Heart left ventricle (tissue), 16 donors: ENCODE data around the gene EFCC1. TPM values are rescaled to one million over a fixed set of nuclear protein-coding genes. Genes with fewer than 3 reads are reported as not detected.

ENCODE experiments used
- ATAC-seq, 4 donors: fragments of 200-7000 bp; cut with Tn5 transposase; one replicate each; pipeline ENCODE4 v1.9.1; 2020 to 2022; ENCODE audit warnings: moderate library complexity in 4 of 4, mild to moderate bottlenecking in 3 of 4, moderate number of reproducible peaks in 1 of 4
- DNase-seq, 5 donors: peaks; one replicate each; pipeline ENCODE4 v3.0.0-alpha.2; 2020
- H3K27ac ChIP-seq, 12 donors: fragments of 200-600 bp; sonication (generic) in 4 of 12; one replicate each; pipeline versions ENCODE4 v1.5.0 to v1.8.0; 2016 to 2022; ENCODE audit warnings: mild to moderate bottlenecking in 2 of 12
- H3K27me3 ChIP-seq, 9 donors: fragments of 200-600 bp; sonication (generic) in 2 of 9; one replicate each; pipeline versions ENCODE4 v1.5.1 to v1.8.0; 2016 to 2022; ENCODE audit warnings: mild to moderate bottlenecking in 3 of 9
- H3K36me3 ChIP-seq, 9 donors: fragments of 200-600 bp; sonication (generic) in 2 of 9; one replicate each; pipeline versions ENCODE4 v1.5.0 to v1.8.0; 2018 to 2022; ENCODE audit warnings: mild to moderate bottlenecking in 2 of 9
- H3K4me1 ChIP-seq, 12 donors: fragments of 200-600 bp; sonication (generic) in 4 of 12; one replicate each; pipeline versions ENCODE4 v1.5.0 to v1.8.0; 2016 to 2022; ENCODE audit warnings: mild to moderate bottlenecking in 3 of 12
- H3K4me3 ChIP-seq, 12 donors: fragments of 200-600 bp; sonication (generic) in 4 of 12; one replicate each; pipeline versions ENCODE4 v1.5.0 to v1.8.0; 2017 to 2022; ENCODE audit warnings: mild to moderate bottlenecking in 9 of 12, moderate library complexity in 4 of 12
- H3K9me3 ChIP-seq, 12 donors: fragments of 200-600 bp; sonication (generic) in 4 of 12; one replicate each; pipeline versions ENCODE4 v1.5.0 to v1.8.0; 2016 to 2022; ENCODE audit warnings: mild to moderate bottlenecking in 1 of 12
- POLR2A ChIP-seq, 2 donors: fragments of 450-650 bp; IDR thresholded peaks; one replicate each; pipeline ENCODE4 v1.6.1; 2017; ENCODE audit warnings: antibody characterized with exemption in 2 of 2, mild to moderate bottlenecking in 2 of 2, moderate library complexity in 2 of 2
- WGBS, 4 donors: extraction: QIAGEN DNeasy Blood & Tissue Kit in 2 of 4; methylation state at CpG; one replicate each; pipeline versions ENCODE4 v1.1.5 to v1.1.7; 2013 to 2018; 5-methylcytosine and 5-hydroxymethylcytosine counted together
- intact Hi-C, 10 donors: fragments of 100-400 bp; cut with DNase I; formaldehyde crosslinking; loops; one replicate each; pipeline versions ENCODE4 v1.11.1 to v1.14.2; 2022
- polyA plus RNA-seq, 2 donors: library from polyadenylated mRNA; stranded (reverse); fragments of 200-250 nt; gene quantifications; one replicate each; pipeline ENCODE4 v1.2.3, GENCODE V29; 2013
- total RNA-seq, 9 donors: library from RNA; depleted of rRNA in 2 of 9; stranded (reverse); fragments of >200 nt in 2 of 9; fragmentation: NEBNext Ultra II Directional in 3 of 9; extraction: Animal tissue kit (Norgen Biotek cat#: 25700) in 3 of 9; gene quantifications; one replicate each; pipeline versions ENCODE4 v1.1.0 to v1.2.4, GENCODE V29; 2016 to 2023
- TF ChIP-seq, protein P1 (sequence below), 12 donors: fragments of 200-600 bp; sonication (generic) in 4 of 12; IDR thresholded peaks; one replicate each; pipeline versions ENCODE4 v1.5.0 to v1.8.0; 2018 to 2022; ENCODE audit warnings: antibody characterized with exemption in 12 of 12, mild to moderate bottlenecking in 5 of 12
- donor health status: ischemic (EF 13 %, LVEDD 7.1; RV severe dilation, severe dysfunction).
- donor health status: healthy with polysubstance abuse.
- donor health status: DM: no; HTN: yes; CAD: no.
- donor health status: DM: no; HTN: no; CAD: no.
- donor health status: ischemic (EF 25% LVEDD 6.9; RV normal size, moderate dysfunction).
- donor health status: ischemic (EF 25% LVEDD 5.7; RV mildly dilated, moderate dysfunction).
- donor health status: healthy.
- donor health status: DM: yes; HTN: yes; CAD: no.
- donor health status: ischemic (EF 35%, LVEDD 5.7; RV mildly dilated, moderate dysfunction).
- donor health status: nonischemic (EF 11% LVEDD 7.7; RV severe dilation, severe dysfunction).
- donor health status: DM: yes; HTN: yes; CAD: no.
- donor health status: PGD.
- donor health status: ischemic (EF 29% LVEDD 5.4; RV normal size, mild dysfunction).
- donor health status: nonischemic (EF 23%, LVEDD 6.1; RV moderate dilation, normal function).

Gene EFCC1
- total and polyA plus RNA-seq, 11 donors = 0.60 to 2.5 (median 1.5) TPM

DNA sequence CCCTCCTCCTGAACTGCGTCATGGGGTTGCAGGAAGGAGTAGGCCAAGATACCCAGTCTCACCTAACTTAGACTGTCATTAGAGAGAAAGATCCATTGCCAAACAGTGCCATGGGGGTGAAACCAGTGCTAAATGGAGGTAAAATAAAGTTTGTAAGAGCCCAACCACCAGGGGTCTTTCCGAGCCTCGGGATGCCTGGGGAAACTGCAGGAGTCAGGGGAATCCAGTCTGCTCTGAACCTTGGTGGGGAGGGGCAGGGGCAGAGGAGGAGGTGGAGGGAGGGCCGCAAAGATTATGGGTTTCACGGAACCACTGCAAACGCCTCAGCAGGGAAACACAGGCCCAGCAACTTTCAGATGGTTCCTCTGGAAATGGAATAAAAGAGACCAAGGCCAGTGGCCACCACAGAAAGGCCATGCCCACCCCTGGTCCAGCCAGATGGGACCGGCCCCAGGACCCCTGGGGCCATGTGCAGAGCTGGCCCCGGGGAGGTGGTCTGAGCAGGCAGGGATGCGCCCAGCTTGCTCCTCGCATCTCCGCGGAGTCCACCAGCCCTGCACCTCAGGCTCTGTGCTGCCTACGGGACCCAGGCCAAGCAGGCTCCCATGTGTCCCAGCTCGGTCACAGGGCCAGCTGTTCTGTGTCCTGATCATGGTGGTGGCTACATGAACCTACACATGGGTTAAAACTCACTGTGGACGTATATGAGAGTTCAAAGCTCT, 39.6 kb downstream of the EFCC1 start:
- no peak for ATAC-seq
- Histone ChIP-seq H3K27me3 (peaks cover 0 to 5% (median 2%) of the 10 kb centered on the region in 9 donors), H3K4me1 (peaks cover 0 to 5% (median 3%) of the 10 kb centered on the region in 12 donors), H3K4me3 (no peak overlapping the region), H3K36me3 (peaks cover 0 to 12% (median 0%) of the 10 kb centered on the region in 9 donors), H3K9me3 (peaks cover 0 to 24% (median 0%) of the 10 kb centered on the region in 12 donors), H3K27ac (no peak overlapping the region)
- intact Hi-C loops = no loop called here
- TF ChIP-seq, protein P1, sequence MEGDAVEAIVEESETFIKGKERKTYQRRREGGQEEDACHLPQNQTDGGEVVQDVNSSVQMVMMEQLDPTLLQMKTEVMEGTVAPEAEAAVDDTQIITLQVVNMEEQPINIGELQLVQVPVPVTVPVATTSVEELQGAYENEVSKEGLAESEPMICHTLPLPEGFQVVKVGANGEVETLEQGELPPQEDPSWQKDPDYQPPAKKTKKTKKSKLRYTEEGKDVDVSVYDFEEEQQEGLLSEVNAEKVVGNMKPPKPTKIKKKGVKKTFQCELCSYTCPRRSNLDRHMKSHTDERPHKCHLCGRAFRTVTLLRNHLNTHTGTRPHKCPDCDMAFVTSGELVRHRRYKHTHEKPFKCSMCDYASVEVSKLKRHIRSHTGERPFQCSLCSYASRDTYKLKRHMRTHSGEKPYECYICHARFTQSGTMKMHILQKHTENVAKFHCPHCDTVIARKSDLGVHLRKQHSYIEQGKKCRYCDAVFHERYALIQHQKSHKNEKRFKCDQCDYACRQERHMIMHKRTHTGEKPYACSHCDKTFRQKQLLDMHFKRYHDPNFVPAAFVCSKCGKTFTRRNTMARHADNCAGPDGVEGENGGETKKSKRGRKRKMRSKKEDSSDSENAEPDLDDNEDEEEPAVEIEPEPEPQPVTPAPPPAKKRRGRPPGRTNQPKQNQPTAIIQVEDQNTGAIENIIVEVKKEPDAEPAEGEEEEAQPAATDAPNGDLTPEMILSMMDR (IDR thresholded peaks at IDR 0.05) = no peak
- TF ChIP-seq POLR2A (IDR thresholded peaks at IDR 0.05) = no peak
- 86 to 90% (median 89%) methylated on average over 15 of the region's 15 CpGs for WGBS, 4 donors
- DNase-seq = peak in 1 of 5 donors; percentile 8

DNA sequence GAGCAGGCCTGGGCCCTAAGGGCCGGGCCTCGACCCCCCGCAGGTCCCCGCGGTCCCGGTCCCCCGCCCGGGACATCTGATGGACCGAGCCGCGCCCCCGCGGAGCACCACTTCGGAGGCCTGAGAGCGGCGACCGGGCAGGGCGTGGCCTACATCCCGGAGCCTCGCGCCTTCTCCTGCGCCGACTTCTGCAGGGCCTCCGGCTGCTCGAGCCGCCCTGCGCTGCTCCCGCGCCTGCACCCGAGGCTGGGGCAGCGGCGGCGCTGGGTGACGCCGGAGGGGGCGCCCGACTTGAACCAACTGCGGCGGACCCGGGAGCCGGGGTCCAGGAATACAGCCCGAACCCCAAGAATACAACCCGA, 44.6 kb downstream of the EFCC1 start:
- H3K36me3 ChIP-seq = no peaks in the 10 kb centered on the region
- H3K27ac ChIP-seq = no peak overlapping the region
- peak in 1 of 5 donors; percentile 76 for DNase-seq
- peaks cover 0 to 15% (median 7%) of the 10 kb centered on the region in 9 donors for H3K27me3 ChIP-seq
- intact Hi-C loops = no loop called here
- ATAC-seq = peak in 3 of 4 donors; percentile 51 to 83 (median 68)
- H3K4me1 ChIP-seq = peaks cover 0 to 13% (median 6%) of the 10 kb centered on the region in 12 donors
- WGBS, 4 donors = 0 to 10% (median 3%) methylated on average over 14 to 43 of the region's 43 CpGs
- H3K9me3 ChIP-seq = peaks cover 0 to 41% (median 4%) of the 10 kb centered on the region in 12 donors
- peak overlapping the region; percentile 13 to 53 (median 42) for H3K4me3 ChIP-seq
- TF ChIP-seq, protein P1 (IDR thresholded peaks at IDR 0.05) = peak in 3 of 12 donors; percentile 9 to 26 (median 15)
- no peak for TF ChIP-seq POLR2A (IDR thresholded peaks at IDR 0.05)

DNA sequence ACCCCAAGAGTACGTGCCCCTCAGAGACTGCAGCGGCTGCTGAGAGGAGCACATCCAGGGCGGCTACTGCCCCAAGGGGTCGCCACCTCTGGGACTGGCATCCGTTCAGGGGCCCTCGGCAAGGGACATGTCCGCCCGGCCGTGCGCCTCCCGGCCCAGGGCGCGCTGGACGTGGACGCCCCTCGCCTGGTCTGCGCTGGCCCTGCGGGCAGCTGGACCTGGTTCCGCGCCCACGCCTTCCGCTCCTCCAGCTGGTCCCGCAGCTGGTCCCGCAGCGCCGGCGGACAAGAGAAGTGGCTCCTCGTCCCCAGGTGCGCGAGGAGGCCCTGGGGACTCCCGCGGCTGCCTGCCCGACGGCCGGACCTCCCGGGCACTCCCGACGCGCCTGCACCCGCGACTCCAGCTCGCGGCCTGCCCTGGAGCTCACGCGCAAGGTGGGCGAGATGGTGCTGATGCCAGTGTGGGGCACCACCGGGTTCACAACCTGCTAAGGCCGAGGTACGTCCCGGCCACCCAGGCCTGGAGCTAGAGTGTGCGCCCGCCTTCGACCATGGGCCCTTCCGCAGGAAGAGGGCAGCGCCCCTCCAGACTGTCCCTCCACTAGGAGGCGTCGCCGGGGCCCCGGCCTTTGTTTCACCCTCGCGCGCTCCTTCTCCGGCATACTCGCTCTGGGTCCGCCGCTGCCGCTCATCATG, 45.1 kb downstream of the EFCC1 start:
- WGBS, 4 donors = 21 to 57% (median 22%) methylated on average over 19 to 67 of the region's 67 CpGs
- TF ChIP-seq, protein P1 (IDR thresholded peaks at IDR 0.05) = no peak
- no peak for TF ChIP-seq POLR2A (IDR thresholded peaks at IDR 0.05)
- intact Hi-C loops = no loop called here

More for the DNA sequence above, 45.1 kb downstream of the EFCC1 start:
- Histone ChIP-seq H3K36me3 (no peaks in the 10 kb centered on the region), H3K4me3 (peak overlapping the region; percentile 13 to 53 (median 42)), H3K4me1 (peaks cover 0 to 13% (median 6%) of the 10 kb centered on the region in 12 donors), H3K9me3 (peaks cover 0 to 41% (median 4%) of the 10 kb centered on the region in 12 donors), H3K27me3 (peaks cover 0 to 15% (median 7%) of the 10 kb centered on the region in 9 donors), H3K27ac (no peak overlapping the region)
- DNase-seq (no peak), ATAC-seq (peak in 2 of 4 donors; percentile 43 to 59)
